Caco-2 (cell line): ENCODE data around the gene DTX3. TPM values are rescaled to one million over a fixed set of nuclear protein-coding genes. Genes with fewer than 3 reads are reported as not detected.

ENCODE experiments used
- BruUV-seq: library from RNA; stranded (reverse); fragments of 400-500 nt; replicated peaks from 2 replicates; lab custom pipeline; 2021; lab: Mats Ljungman, UMichigan
- CTCF ChIA-PET: fragments of 300-600 bp; sonication (Branson Sonifier 250); formaldehyde crosslinking; loops from one replicate; lab custom pipeline; 2022; ENCODE audit warnings: antibody characterized with exemption; lab: Charles Lee
- POLR2A ChIA-PET: fragments of 300-600 bp; sonication (Branson Sonifier 250); formaldehyde crosslinking; loops from one replicate; lab custom pipeline; 2022; ENCODE audit warnings: antibody characterized with exemption; lab: Charles Lee
- DNase-seq, 2 experiments: peaks; one replicate each; pipeline versions ENCODE4 v3.0.0 to v3.0.0-alpha.2; 2020 to 2022
- H3K27me3 ChIP-seq: replicated peaks from 2 replicates; pipeline ENCODE4 v1.6.0; 2011; ENCODE audit warnings: low read length; ENCODE audit not compliant: control insufficient read depth, insufficient read depth
- H3K36me3 ChIP-seq: 2 replicates; pipeline ENCODE4 v1.5.1; 2011; ENCODE audit warnings: low read length; ENCODE audit not compliant: control insufficient read depth, insufficient read depth
- H3K4me1 ChIP-seq: fragments of 250-450 bp; sonication (Bioruptor Pico); 2 replicates; pipeline ENCODE4 v1.5.1; 2020; ENCODE audit warnings: mild to moderate bottlenecking
- H3K4me3 ChIP-seq: 2 replicates; pipeline ENCODE4 v1.5.1; 2011; ENCODE audit warnings: low read depth, mild to moderate bottlenecking, control low read depth, low read length
- H3K9me3 ChIP-seq: fragments of 250-450 bp; sonication (Bioruptor Pico); 2 replicates; pipeline ENCODE4 v1.5.1; 2020; ENCODE audit warnings: mild to moderate bottlenecking, moderate library complexity
- H3K27ac Mint-ChIP-seq: one replicate; pipeline ENCODE4 v1.8.0; 2022; ENCODE audit warnings: mixed read lengths; ENCODE audit not compliant: unreplicated experiment
- H3K27me3 Mint-ChIP-seq: one replicate; pipeline ENCODE4 v1.8.0; 2022; ENCODE audit warnings: mixed read lengths; ENCODE audit not compliant: insufficient read depth, unreplicated experiment
- H3K36me3 Mint-ChIP-seq: one replicate; pipeline ENCODE4 v1.8.0; 2022; ENCODE audit warnings: mild to moderate bottlenecking, mixed read lengths; ENCODE audit not compliant: insufficient read depth, unreplicated experiment
- H3K4me1 Mint-ChIP-seq: one replicate; pipeline ENCODE4 v1.8.0; 2022; ENCODE audit warnings: low read depth, mixed read lengths; ENCODE audit not compliant: unreplicated experiment
- H3K4me3 Mint-ChIP-seq: one replicate; pipeline ENCODE4 v1.8.0; 2022; ENCODE audit warnings: mild to moderate bottlenecking, moderate library complexity, mixed read lengths; ENCODE audit not compliant: unreplicated experiment
- H3K9me3 Mint-ChIP-seq: one replicate; pipeline ENCODE4 v1.8.0; 2022; ENCODE audit warnings: mixed read lengths; ENCODE audit not compliant: unreplicated experiment
- CTCF ChIP-seq, 2 experiments: fragments of 200-600 bp in 1 of 2; IDR thresholded peaks; 1 replicate in 1 of 2; 2 replicates in 1 of 2; pipeline versions ENCODE4 v1.5.1 to v1.8.0; 2011 to 2022; ENCODE audit warnings: antibody characterized with exemption in 1 of 2, control low read depth in 1 of 2, inconsistent platforms in 1 of 2, low read depth in 1 of 2, low read length in 1 of 2, mild to moderate bottlenecking in 1 of 2, moderate library complexity in 1 of 2; ENCODE audit not compliant: insufficient read depth in 1 of 2, severe bottlenecking in 1 of 2, unreplicated experiment in 1 of 2
- intact Hi-C: fragments of 100-400 bp; cut with micrococcal nuclease; formaldehyde crosslinking; loops from one replicate; pipeline ENCODE4 v1.10.0; 2022; ENCODE audit not compliant: unreplicated experiment
- total RNA-seq: library from RNA; stranded (reverse); gene quantifications from 2 replicates; pipeline ENCODE4 v1.2.3, GENCODE V29; 2022

The DTX3 gene
- total RNA-seq, 1 experiment from 2014 or later: 20.4 TPM

- POLR2A ChIA-PET: interaction anchor here (0.6 kb wide), 1 partner anchor 17 kb away, joined by 3 read pairs; no protein-coding TSS in a partner anchor
- intact Hi-C loops: loop anchor here (5.0 kb wide), 1 partner anchor 100 kb away; the partner anchor contains the start of genes DDIT3 and MBD6
- DNase-seq: no peak
These were observed 17.9 kb downstream of the DTX3 start for GRCh38 chr12:57622293-57623245.

GRCh38 chr12:57623385-57623784, 18.8 kb downstream of the DTX3 start:
- H3K4me3 ChIP-seq: no peak overlapping the region
- H3K27me3 Mint-ChIP-seq: peaks cover 26% of the 10 kb centered on the region
- no peak for TF ChIP-seq CTCF (IDR thresholded peaks at IDR 0.05; ENCODE audit: insufficient read depth in 1 of 2, low read depth in 1 of 2, low read length in 1 of 2, severe bottlenecking in 1 of 2, unreplicated experiment in 1 of 2)
- no peaks in the 10 kb centered on the region for H3K36me3 ChIP-seq
- peaks cover 7% of the 10 kb centered on the region for H3K4me1 Mint-ChIP-seq
- no peaks in the 10 kb centered on the region for H3K9me3 ChIP-seq
- no peaks in the 10 kb centered on the region for H3K36me3 Mint-ChIP-seq
- intact Hi-C loops: loop anchor here (5.0 kb wide), 1 partner anchor 101 kb away; the partner anchor contains the start of genes DDIT3 and MBD6
- H3K27me3 ChIP-seq: peaks cover 4% of the 10 kb centered on the region
- ChIA-PET POLR2A (no interaction called here), CTCF (interaction anchor here (1.5 to 1.6 kb wide), 2 partner anchors 40 kb away, joined by 5 to 16 read pairs; no protein-coding TSS in a partner anchor)
- no peak for DNase-seq
- H3K27ac Mint-ChIP-seq: no peak overlapping the region
- no peaks in the 10 kb centered on the region for H3K9me3 Mint-ChIP-seq
- no peaks in the 10 kb centered on the region; the same call in 1 of the 2 replicates for H3K4me1 ChIP-seq
- H3K4me3 Mint-ChIP-seq: no peak overlapping the region
- no TSS peak for BruUV-seq

More at GRCh38 chr12:57622293-57623245, 17.9 kb downstream of the DTX3 start:
- no peaks in the 10 kb centered on the region; the same call in 1 of the 2 replicates for H3K4me1 ChIP-seq
- Mint-ChIP-seq H3K4me1 (peaks cover 7% of the 10 kb centered on the region), H3K27ac (no peak overlapping the region), H3K4me3 (peak overlapping the region; percentile 75), H3K36me3 (no peaks in the 10 kb centered on the region), H3K27me3 (peaks cover 26% of the 10 kb centered on the region), H3K9me3 (no peaks in the 10 kb centered on the region)
- CTCF ChIA-PET: interaction anchor here (0.7 to 1.5 kb wide), 3 partner anchors 10 to 63 kb away, joined by 3 to 16 read pairs (median 4); partner anchors contain the start of gene B4GALNT1
- no TSS peak for BruUV-seq
- H3K4me3 ChIP-seq: no peak overlapping the region
- no peaks in the 10 kb centered on the region for H3K36me3 ChIP-seq
- H3K9me3 ChIP-seq: no peaks in the 10 kb centered on the region
- no peak for TF ChIP-seq CTCF (IDR thresholded peaks at IDR 0.05; ENCODE audit: insufficient read depth in 1 of 2, low read depth in 1 of 2, low read length in 1 of 2, severe bottlenecking in 1 of 2, unreplicated experiment in 1 of 2)
- peaks cover 4% of the 10 kb centered on the region for H3K27me3 ChIP-seq

GRCh38 chr12:57623811-57624390, 19.3 kb downstream of the DTX3 start:
- ChIA-PET CTCF (interaction anchor here (1.6 kb wide), 1 partner anchor 41 kb away, joined by 5 read pairs; no protein-coding TSS in a partner anchor), POLR2A (no interaction called here)
- TF ChIP-seq CTCF (IDR thresholded peaks at IDR 0.05; ENCODE audit: insufficient read depth in 1 of 2, low read depth in 1 of 2, low read length in 1 of 2, severe bottlenecking in 1 of 2, unreplicated experiment in 1 of 2): no peak
- BruUV-seq: no TSS peak
- H3K9me3 ChIP-seq: no peaks in the 10 kb centered on the region
- no peaks in the 10 kb centered on the region for H3K36me3 Mint-ChIP-seq
- no peaks in the 10 kb centered on the region for H3K36me3 ChIP-seq
- H3K27ac Mint-ChIP-seq: no peak overlapping the region
- no peak for DNase-seq
- H3K27me3 Mint-ChIP-seq: peaks cover 26% of the 10 kb centered on the region
- intact Hi-C loops: loop anchor here (5.0 kb wide), 1 partner anchor 102 kb away; the partner anchor contains the start of genes DDIT3 and MBD6
- no peak overlapping the region for H3K4me3 ChIP-seq
- peaks cover 7% of the 10 kb centered on the region for H3K4me1 Mint-ChIP-seq
- no peaks in the 10 kb centered on the region; the same call in 1 of the 2 replicates for H3K4me1 ChIP-seq
- no peak overlapping the region for H3K4me3 Mint-ChIP-seq
- no peaks in the 10 kb centered on the region for H3K9me3 Mint-ChIP-seq
- H3K27me3 ChIP-seq: peaks cover 4% of the 10 kb centered on the region
